H1 (cell line): ENCODE results near the gene ACVR2B. TPM values are rescaled to one million over a fixed set of nuclear protein-coding genes. Genes with fewer than 3 reads are reported as not detected.

Experiments
- CTCF ChIA-PET: fragments of 300-600 bp; sonication (Branson Sonifier 250); formaldehyde crosslinking; loops from one replicate; lab custom pipeline; 2021; ENCODE audit not compliant: partially characterized antibody; lab: Charles Lee
- POLR2A ChIA-PET: fragments of 300-600 bp; sonication (Branson Sonifier 250); formaldehyde crosslinking; loops from one replicate; lab custom pipeline; 2021; ENCODE audit warnings: inconsistent platforms; ENCODE audit not compliant: partially characterized antibody; lab: Charles Lee
- DNase-seq, 2 experiments: peaks; one replicate each; pipeline versions ENCODE4 v3.0.0 to v3.0.0-alpha.2; 2010 to 2022; ENCODE audit warnings: low spot score in 2 of 2, low read depth in 1 of 2, mixed read lengths in 1 of 2
- FAIRE-seq: peaks from 2 replicates; lab custom pipeline; 2011; peaks lifted over from hg19 to GRCh38; lab: Jason Lieb, UNC
- H2AFZ ChIP-seq: 2 replicates; pipeline ENCODE4 v1.8.1; 2012; ENCODE audit warnings: low read length, inconsistent platforms
- H2AK5ac ChIP-seq: 2 replicates; pipeline ENCODE4 v1.6.1; 2013; ENCODE audit warnings: low read depth, low read length
- H2BK120ac ChIP-seq: replicated peaks from 2 replicates; pipeline ENCODE3; 2013; ENCODE audit warnings: low read depth, low read length, inconsistent platforms
- H2BK12ac ChIP-seq: 2 replicates; pipeline ENCODE4 v1.6.1; 2013; ENCODE audit warnings: low read depth, low read length
- H2BK15ac ChIP-seq: 2 replicates; pipeline ENCODE4 v1.6.1; 2013; ENCODE audit warnings: low read length
- H2BK20ac ChIP-seq: 2 replicates; pipeline ENCODE4 v1.6.1; 2013; ENCODE audit warnings: low read length
- H2BK5ac ChIP-seq: 2 replicates; pipeline ENCODE4 v1.6.1; 2013; ENCODE audit warnings: low read depth, low read length
- H3K14ac ChIP-seq: 2 replicates; pipeline ENCODE4 v1.6.1; 2013; ENCODE audit warnings: inconsistent platforms; ENCODE audit not compliant: insufficient read length
- H3K18ac ChIP-seq: 2 replicates; pipeline ENCODE4 v1.6.1; 2013; ENCODE audit warnings: low read length; ENCODE audit errors: extremely low read depth
- H3K23ac ChIP-seq: 2 replicates; pipeline ENCODE4 v1.6.1; 2013; ENCODE audit warnings: inconsistent platforms; ENCODE audit not compliant: insufficient read length
- H3K23me2 ChIP-seq: 2 replicates; pipeline ENCODE4 v1.6.1; 2013; ENCODE audit warnings: low read depth, low read length
- H3K27ac ChIP-seq: 2 replicates; pipeline ENCODE4 v1.6.1; 2011; ENCODE audit warnings: low read depth, low read length, inconsistent platforms
- H3K27me3 ChIP-seq, 4 experiments: replicated peaks in 1 of 4; 1 replicate in 1 of 4; 2 replicates in 3 of 4; pipeline versions ENCODE4 v1.6.1 to v1.8.1; 2011 to 2013; ENCODE audit warnings: low read length in 3 of 4, mild to moderate bottlenecking in 3 of 4, inconsistent platforms in 2 of 4, mixed read lengths in 2 of 4, moderate library complexity in 1 of 4; ENCODE audit not compliant: control insufficient read depth in 3 of 4, insufficient read depth in 3 of 4; ENCODE audit errors: extremely low read depth in 1 of 4
- H3K36me3 ChIP-seq, 4 experiments: 2 replicates each; pipeline versions ENCODE4 v1.6.1 to v1.8.1; 2011 to 2013; ENCODE audit warnings: mild to moderate bottlenecking in 4 of 4, low read length in 3 of 4, moderate library complexity in 2 of 4, control low read depth in 1 of 4, inconsistent platforms in 1 of 4; ENCODE audit not compliant: insufficient read depth in 4 of 4, control insufficient read depth in 2 of 4
- H3K4ac ChIP-seq: replicated peaks from 2 replicates; pipeline ENCODE3; 2013; ENCODE audit warnings: low read length, low read depth, mixed read lengths, inconsistent platforms; ENCODE audit not compliant: insufficient read length
- H3K4me1 ChIP-seq, 4 experiments: replicated peaks in 1 of 4; 1 replicate in 1 of 4; 2 replicates in 3 of 4; pipeline versions ENCODE4 v1.6.1 to v1.8.1; 2011 to 2013; ENCODE audit warnings: low read length in 3 of 4, inconsistent platforms in 2 of 4, mixed read lengths in 1 of 4; ENCODE audit not compliant: insufficient read depth in 4 of 4, control insufficient read depth in 3 of 4
- H3K4me2 ChIP-seq, 2 experiments: 2 replicates each; pipeline versions ENCODE4 v1.6.1 to v1.8.1; 2011 to 2013; ENCODE audit warnings: low read depth in 2 of 2, low read length in 2 of 2, control low read depth in 1 of 2, inconsistent platforms in 1 of 2, mild to moderate bottlenecking in 1 of 2; ENCODE audit not compliant: insufficient read depth in 1 of 2
- H3K4me3 ChIP-seq, 4 experiments: fragments of 200-600, 300-600 bp in 1 of 4; sonication (generic), shearing (Covaris generic), sonication (Bioruptor Twin) in 1 of 4; 2 replicates each; pipeline versions ENCODE4 v1.5.1 to v1.8.1; 2011 to 2016; ENCODE audit warnings: low read length in 4 of 4, low read depth in 3 of 4, control low read depth in 2 of 4, inconsistent platforms in 2 of 4, mild to moderate bottlenecking in 2 of 4, mixed read lengths in 1 of 4, moderate library complexity in 1 of 4; ENCODE audit not compliant: insufficient read depth in 2 of 4; ENCODE audit errors: extremely low read depth in 1 of 4
- H3K56ac ChIP-seq: replicated peaks from 2 replicates; pipeline ENCODE3; 2013; ENCODE audit warnings: low read depth, mild to moderate bottlenecking, mixed read lengths, low read length, inconsistent platforms; ENCODE audit not compliant: insufficient read length
- H3K79me1 ChIP-seq: 2 replicates; pipeline ENCODE4 v1.6.1; 2013; ENCODE audit warnings: low read depth, low read length, control low read depth
- H3K79me2 ChIP-seq, 2 experiments: 2 replicates each; pipeline versions ENCODE4 v1.6.1 to v1.8.1; 2012 to 2013; ENCODE audit warnings: low read length in 2 of 2, mild to moderate bottlenecking in 2 of 2, inconsistent platforms in 1 of 2; ENCODE audit not compliant: insufficient read depth in 2 of 2, control insufficient read depth in 1 of 2
- H3K9ac ChIP-seq, 4 experiments: replicated peaks in 1 of 4; 1 replicate in 1 of 4; 2 replicates in 3 of 4; pipeline versions ENCODE4 v1.6.1 to v1.8.1; 2011 to 2013; ENCODE audit warnings: low read depth in 3 of 4, low read length in 3 of 4, control low read depth in 2 of 4, mild to moderate bottlenecking in 2 of 4, moderate library complexity in 2 of 4, inconsistent platforms in 1 of 4; ENCODE audit errors: extremely low read depth in 1 of 4
- H3K9me3 ChIP-seq, 2 experiments: 2 replicates each; pipeline versions ENCODE4 v1.6.1 to v1.8.1; 2012 to 2013; ENCODE audit warnings: mild to moderate bottlenecking in 2 of 2, moderate library complexity in 2 of 2, control low read depth in 1 of 2, inconsistent platforms in 1 of 2, low read depth in 1 of 2, low read length in 1 of 2, mixed read lengths in 1 of 2; ENCODE audit not compliant: insufficient read depth in 2 of 2
- H4K20me1 ChIP-seq, 2 experiments: replicated peaks in 1 of 2; 2 replicates each; pipeline versions ENCODE3 to v1.8.1; 2011 to 2013; ENCODE audit warnings: inconsistent platforms in 2 of 2, low read length in 2 of 2, mild to moderate bottlenecking in 1 of 2; ENCODE audit not compliant: insufficient read depth in 2 of 2, control insufficient read depth in 1 of 2
- H4K5ac ChIP-seq: 2 replicates; pipeline ENCODE4 v1.6.1; 2013; ENCODE audit warnings: low read length, low read depth, mixed read lengths, inconsistent platforms; ENCODE audit not compliant: insufficient read length
- H4K8ac ChIP-seq: 2 replicates; pipeline ENCODE4 v1.8.0; 2013; ENCODE audit warnings: mild to moderate bottlenecking, moderate library complexity, low read length, inconsistent platforms; ENCODE audit not compliant: insufficient read depth; ENCODE audit errors: extremely low read depth
- H4K91ac ChIP-seq: replicated peaks from 2 replicates; pipeline ENCODE3; 2013; ENCODE audit warnings: low read length, mixed read lengths, inconsistent platforms; ENCODE audit not compliant: insufficient read length
- BRCA1 ChIP-seq: IDR thresholded peaks from 2 replicates; pipeline ENCODE4 v1.6.1; 2012; ENCODE audit warnings: low read depth, low read length, improper control_type of control experiment
- CBX5 ChIP-seq: fragments of 300-800, 300-1000 bp; sonication (generic); IDR thresholded peaks from 2 replicates; pipeline ENCODE4 v1.7.1; 2016; ENCODE audit warnings: antibody characterized with exemption, low read length, low read depth
- CHD1 ChIP-seq: IDR thresholded peaks from 2 replicates; pipeline ENCODE4 v1.6.1; 2012; ENCODE audit warnings: low read depth, low read length, improper control_type of control experiment
- CTCF ChIP-seq, 3 experiments: IDR thresholded peaks; 1 replicate in 2 of 3; 2 replicates in 1 of 3; pipeline versions ENCODE4 v1.5.1 to v1.6.1; 2011; ENCODE audit warnings: low read length in 3 of 3, mild to moderate bottlenecking in 3 of 3, inconsistent platforms in 2 of 3, low read depth in 1 of 3, moderate library complexity in 1 of 3; ENCODE audit not compliant: insufficient read depth in 1 of 3; ENCODE audit errors: control extremely low read depth in 1 of 3
- MAFK ChIP-seq: IDR thresholded peaks from 2 replicates; pipeline ENCODE4 v1.6.1; 2012; ENCODE audit warnings: low read depth, mild to moderate bottlenecking, improper control_type of control experiment, low read length
- SAP30 ChIP-seq: fragments of 300-600 bp; sonication (generic); IDR thresholded peaks from 2 replicates; pipeline ENCODE4 v1.7.1; 2012; ENCODE audit warnings: low read length, moderate library complexity, mild to moderate bottlenecking, inconsistent platforms; ENCODE audit not compliant: insufficient read depth, insufficient replicate concordance
- SP2 ChIP-seq: IDR thresholded peaks from 2 replicates; pipeline ENCODE4 v1.6.1; 2012; ENCODE audit warnings: mild to moderate bottlenecking, low read length, inconsistent platforms
- TAF7 ChIP-seq: optimal IDR thresholded peaks from 2 replicates; pipeline ENCODE3; 2011; ENCODE audit warnings: low read depth, mild to moderate bottlenecking, inconsistent platforms, low read length, moderate library complexity, borderline replicate concordance
- USF2 ChIP-seq: IDR thresholded peaks from 2 replicates; pipeline ENCODE4 v1.6.1; 2011; ENCODE audit warnings: low read length, improper control_type of control experiment
- WGBS, 2 experiments: shearing (Covaris generic) in 1 of 2; methylation state at CpG; one replicate each; pipeline versions ENCODE4 v1.1.6 to v1.1.7; 2013 to 2015; ENCODE audit warnings: low lambda C conversion rate in 2 of 2, mixed read lengths in 2 of 2, inconsistent platforms in 1 of 2, low coverage in 1 of 2, missing lambda C conversion rate in 1 of 2; ENCODE audit not compliant: insufficient replicate concordance in 2 of 2, insufficient coverage in 1 of 2, insufficient read length in 1 of 2; ENCODE audit errors: extremely low coverage in 1 of 2, missing lambda C conversion rate in 1 of 2; 5-methylcytosine and 5-hydroxymethylcytosine counted together
- polyA plus RNA-seq, 7 experiments: library from polyadenylated mRNA; depleted of rRNA in 3 of 7; stranded (reverse) in 5 of 7; unstranded in 2 of 7; fragments of >200 nt in 5 of 7; fragments of 200-250 nt in 2 of 7; gene quantifications; 1 replicate in 5 of 7; 2 replicates in 1 of 7; 4 replicates in 1 of 7; pipeline versions ENCODE4 v1.2.1 to v1.2.3, GENCODE V29; 2011 to 2013; ENCODE audit warnings: missing spikeins in 2 of 7, mixed read lengths in 2 of 7
- total RNA-seq: library from RNA; stranded (reverse); fragmentation: NEBNext Ultra II Directional; extraction: Animal tissue kit (Norgen Biotek cat#: 25700); gene quantifications from 2 replicates; pipeline ENCODE4 v1.2.1, GENCODE V29; 2021

ACVR2B gene
- total and polyA plus RNA-seq, 2 of the 8 experiments (the other 6 are each of a cell fraction or from before 2014, with no cell fraction given) = 24.7 to 109 TPM

GRCh38 chr3:38538773-38539353 is 85.2 kb downstream of the ACVR2B start:
- Histone ChIP-seq H3K14ac (no peak overlapping the region), H4K5ac (no peak overlapping the region), H3K79me2 (no peaks in the 10 kb centered on the region), H4K20me1 (peaks cover 0 to 2% of the 10 kb centered on the region in 2 experiments), H4K91ac (peak overlapping the region; percentile 37), H2BK120ac (no peak overlapping the region), H3K23ac (no peak overlapping the region), H3K18ac (no peak overlapping the region), H2BK20ac (no peak overlapping the region), H2AK5ac (no peak overlapping the region; the same call in 1 of the 2 replicates), H3K4ac (no peak overlapping the region), H3K23me2 (no peaks in the 10 kb centered on the region), H3K9ac (no peak overlapping the region), H3K79me1 (no peaks in the 10 kb centered on the region), H3K27ac (no peak overlapping the region), H3K56ac (no peak overlapping the region), H3K36me3 (no peaks in the 10 kb centered on the region), H2AFZ (no peak overlapping the region), H2BK15ac (no peak overlapping the region), H2BK5ac (peak overlapping the region; percentile 56; the same call in 1 of the 2 replicates), H2BK12ac (0 out of 2 replicates have a peak overlapping the region, but pooled peaks have one; percentile 17), H3K4me2 (no peak overlapping the region), H3K4me3 (no peak overlapping the region), H3K4me1 (peaks cover 0 to 9% (median 2%) of the 10 kb centered on the region in 4 experiments; a peak in 5 of 7 replicates), H3K27me3 (no peaks in the 10 kb centered on the region), H4K8ac (no peak overlapping the region), H3K9me3 (peaks cover 4 to 11% of the 10 kb centered on the region in 2 experiments; a peak in 3 of 4 replicates)
- ChIA-PET CTCF (interaction anchor here (0.7 to 3.4 kb wide), 10 partner anchors 9 to 124 kb away, joined by 3 to 13 read pairs (median 4); no protein-coding TSS in a partner anchor), POLR2A (interaction anchor here (1.6 kb wide), 1 partner anchor 77 kb away, joined by 3 read pairs; no protein-coding TSS in a partner anchor)
- WGBS, 2 experiments = 77% methylated on average over 8 of the region's 8 CpGs; no CpG with 5 or more reads in 1 of the 2 experiments
- FAIRE-seq (no peak), DNase-seq (no peak)
- TF ChIP-seq USF2 (no peak), SAP30 (no peak), MAFK (no peak), SP2 (no peak), CHD1 (no peak), TAF7 (no peak), CBX5 (no peak), CTCF (IDR thresholded peaks at IDR 0.05; ENCODE audit: control extremely low read depth in 1 of 3, insufficient read depth in 1 of 3, low read depth in 1 of 3, low read length in 3 of 3) (no peak), BRCA1 (no peak)
